Activated naive CD4-positive, alpha-beta T cell treated with Interleukin-2 at 50 U/mL for 16 hours (primary cell): ENCODE results near the gene GREM2.

Experiments
- DNase-seq: peaks from one replicate; pipeline ENCODE4 v3.0.0-alpha.2; 2020

GREM2 gene

GRCh38 chr1:240496941-240497340, 115.0 kb downstream of the GREM2 start:
- no peak for DNase-seq

DNA sequence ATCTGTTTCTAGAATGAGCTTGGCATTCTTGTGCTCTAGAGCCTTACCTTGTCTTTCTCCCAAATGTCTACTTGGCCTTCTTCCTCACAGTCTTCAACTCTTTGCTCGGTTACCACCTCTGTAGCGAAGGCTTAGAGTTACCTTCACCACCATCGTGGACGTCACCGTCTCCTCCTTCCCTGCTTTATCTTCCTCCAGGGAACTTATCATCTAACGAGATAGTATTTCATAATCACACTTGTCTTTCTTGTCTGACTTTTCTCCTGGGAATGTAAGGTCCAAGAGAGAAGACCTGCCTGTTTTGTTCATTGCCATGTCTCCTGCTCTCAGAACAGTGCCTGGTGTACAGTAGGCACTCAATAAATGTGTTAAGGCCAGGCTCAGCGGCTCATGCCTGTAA, 115.6 kb downstream of the GREM2 start:
- DNase-seq, result no peak

DNA sequence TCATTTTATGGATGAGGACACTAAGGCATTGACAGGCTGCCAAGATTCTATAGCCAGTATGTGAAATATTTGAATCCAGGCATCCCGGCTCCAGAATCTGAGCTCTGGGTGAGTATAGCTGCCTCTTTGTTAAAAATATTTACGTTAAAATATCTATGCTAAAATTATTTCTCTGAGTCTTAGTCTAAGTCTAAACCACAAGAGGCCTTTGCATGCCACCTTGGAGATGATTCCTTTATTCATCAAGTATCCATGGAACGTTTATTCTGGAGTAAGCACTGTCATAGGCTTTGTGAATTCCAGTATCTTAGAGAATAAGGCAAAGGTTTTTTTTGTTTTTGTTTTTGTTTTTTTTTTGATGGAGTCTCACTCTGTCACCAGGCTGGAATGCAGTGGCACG, 116.4 kb downstream of the GREM2 start:
- no peak for DNase-seq

DNA sequence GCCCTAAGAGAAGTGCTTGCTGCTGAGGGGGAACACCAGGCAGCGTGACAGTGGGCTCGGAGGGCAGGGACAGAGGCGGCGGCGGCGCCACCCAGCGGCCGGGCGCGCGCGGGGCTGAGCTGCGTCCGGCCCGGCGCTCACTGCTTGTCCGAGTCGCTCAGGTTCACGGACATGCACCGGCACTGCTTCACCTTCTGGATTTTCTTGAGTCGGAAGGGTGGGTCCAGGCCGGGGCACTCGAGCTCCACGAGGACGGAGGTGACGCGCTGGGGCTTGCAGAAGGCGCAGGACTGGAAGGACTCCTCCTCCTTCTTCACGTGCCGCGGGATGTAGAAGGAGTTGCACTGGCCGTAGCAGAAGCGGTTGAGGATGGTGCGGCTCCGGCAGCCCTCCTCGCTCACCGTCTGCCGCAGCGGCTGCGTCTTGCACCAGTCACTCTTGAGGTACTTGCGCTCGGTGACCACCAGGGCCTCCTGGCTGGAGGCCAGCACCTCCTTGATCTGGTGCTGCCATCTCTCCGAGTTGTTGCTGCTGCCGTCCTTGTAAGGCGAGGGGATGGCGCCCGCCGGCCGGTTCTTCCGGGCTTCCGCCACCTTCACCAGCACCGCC, 119.0 kb downstream of the GREM2 start:
- peak; percentile 15 for DNase-seq

GRCh38 chr1:240491796-240492195, 120.2 kb downstream of the GREM2 start:
- no peak for DNase-seq

DNA sequence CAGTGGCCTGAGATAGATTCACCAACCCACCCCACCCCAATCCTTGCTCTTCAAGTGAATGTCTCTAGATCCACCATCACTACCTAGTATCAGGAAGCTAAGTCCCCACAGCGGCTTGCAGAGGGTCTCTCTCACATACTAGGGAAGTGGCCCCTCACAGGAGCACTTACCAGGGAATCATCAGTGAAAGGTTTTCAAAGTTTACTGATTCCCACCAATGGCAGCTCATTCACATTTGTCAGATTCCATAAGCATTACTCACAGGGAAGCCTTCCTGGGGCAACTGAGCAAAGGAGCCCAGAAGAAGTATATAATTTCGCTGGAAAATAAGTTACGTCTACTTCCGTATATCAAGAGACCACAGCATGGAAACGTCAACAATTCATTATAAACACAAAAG, 120.8 kb downstream of the GREM2 start:
- DNase-seq, result no peak

DNA sequence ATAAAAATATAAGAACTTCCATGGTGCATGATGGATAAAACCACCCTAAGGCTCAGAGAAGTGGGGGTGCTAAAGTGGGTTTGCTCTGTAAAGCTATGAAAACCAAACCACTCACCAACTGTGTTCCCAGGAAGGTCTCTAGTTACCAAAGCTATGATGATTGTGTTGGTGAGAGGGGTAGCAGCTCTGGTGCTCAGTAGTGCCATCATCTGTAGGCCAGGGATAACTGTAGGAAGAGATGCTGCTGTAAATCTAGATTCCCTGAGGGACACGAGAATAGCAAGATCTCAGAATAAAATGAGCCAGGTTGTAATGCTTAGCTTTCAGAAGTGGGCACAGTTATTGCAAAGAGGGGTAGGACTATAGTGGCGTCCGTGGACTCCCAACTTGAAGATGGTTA, 124.5 kb downstream of the GREM2 start:
- no peak for DNase-seq

DNA sequence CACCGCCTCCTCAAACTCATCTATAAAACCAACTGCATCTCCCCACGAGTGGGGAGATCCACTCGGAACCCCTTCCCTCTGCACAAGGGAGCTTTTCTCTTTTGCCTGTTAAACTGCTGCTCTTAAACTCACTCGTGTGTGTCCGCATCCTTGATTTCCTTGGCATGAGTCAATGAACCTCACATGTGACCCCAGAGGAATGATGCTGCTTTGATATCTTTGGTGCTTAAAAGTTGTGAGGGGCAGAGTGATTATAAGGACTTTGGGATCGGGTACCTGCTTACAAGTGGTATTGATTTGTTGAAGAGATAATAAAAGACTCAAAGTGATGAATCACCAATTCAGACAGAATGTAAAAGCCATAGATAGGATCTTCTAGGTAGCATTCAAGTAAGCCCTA, 125.3 kb downstream of the GREM2 start:
- DNase-seq, result no peak

DNA sequence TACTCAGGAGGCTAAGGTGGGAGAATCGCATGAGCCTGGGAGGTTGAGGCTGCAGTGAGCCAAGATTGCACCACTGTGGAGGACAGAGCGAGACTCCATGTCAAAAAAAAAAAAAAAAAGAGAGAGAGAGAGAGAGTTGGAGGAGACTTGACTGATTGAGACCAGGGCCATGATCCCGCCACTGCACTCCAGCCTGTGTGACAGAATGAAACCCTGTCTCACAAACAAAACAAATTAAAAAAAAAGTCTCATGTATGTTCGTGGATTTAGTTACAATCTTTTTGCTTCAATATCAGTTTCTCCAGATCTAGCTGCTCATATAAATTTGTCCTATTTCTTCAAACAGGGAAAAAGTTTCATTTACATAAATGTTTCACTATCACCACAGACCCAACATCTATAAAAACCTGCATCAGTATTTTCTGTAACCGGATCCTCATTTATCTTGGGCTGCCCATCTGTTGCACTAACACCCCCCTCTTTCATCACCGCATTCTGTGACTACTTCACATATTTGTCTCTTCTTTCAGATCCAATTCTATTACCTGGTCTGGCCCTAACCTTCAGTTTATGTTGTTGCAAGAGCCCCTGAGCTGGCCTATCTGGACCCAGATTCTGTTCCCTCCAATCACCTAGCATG, 127.0 kb downstream of the GREM2 start:
- DNase-seq, result no peak

- DNase-seq, result no peak
These were observed 133.4 kb downstream of the GREM2 start for GRCh38 chr1:240478536-240478935.

DNA sequence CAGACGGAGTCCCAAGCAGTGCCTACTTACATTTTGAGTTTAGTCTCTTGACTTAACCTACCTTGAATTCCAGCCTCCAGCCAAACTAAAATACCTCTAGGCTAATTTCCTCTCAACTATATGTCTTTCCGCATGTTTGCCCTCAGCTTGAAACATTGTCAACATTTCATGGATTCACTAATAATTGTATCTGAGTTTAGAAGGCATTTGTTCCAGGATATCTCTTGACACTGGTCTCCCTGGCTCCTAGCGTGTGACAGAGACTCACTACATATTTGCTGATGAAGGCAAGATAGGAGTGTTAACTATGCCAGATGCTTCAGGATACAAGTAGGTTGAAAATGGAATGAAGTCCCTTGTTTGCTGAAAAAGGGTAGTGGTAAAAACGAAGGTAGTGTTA, 136.1 kb downstream of the GREM2 start:
- DNase-seq, result no peak

DNA sequence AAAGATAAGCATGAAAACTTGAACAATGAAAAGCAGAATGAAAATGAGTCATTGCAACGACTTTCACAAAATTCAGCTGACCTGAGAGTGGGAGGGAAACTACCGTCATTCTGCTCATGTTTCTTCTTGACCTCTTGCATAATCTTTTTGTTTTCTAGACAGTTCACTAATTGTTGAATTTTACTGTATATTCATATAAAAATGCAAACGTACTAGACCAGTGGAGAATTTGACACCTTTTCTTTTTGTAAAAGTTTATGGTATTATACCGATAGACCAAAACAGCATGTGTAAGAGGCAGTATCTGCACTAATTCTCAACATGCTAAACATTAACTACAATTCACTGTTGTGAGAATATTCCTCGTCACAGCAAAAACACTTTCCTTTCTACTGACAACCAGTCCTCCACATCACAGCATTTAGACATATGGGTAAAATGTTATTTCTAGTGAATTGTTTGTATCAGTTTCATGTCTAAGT, 137.8 kb downstream of the GREM2 start:
- no peak for DNase-seq

DNA sequence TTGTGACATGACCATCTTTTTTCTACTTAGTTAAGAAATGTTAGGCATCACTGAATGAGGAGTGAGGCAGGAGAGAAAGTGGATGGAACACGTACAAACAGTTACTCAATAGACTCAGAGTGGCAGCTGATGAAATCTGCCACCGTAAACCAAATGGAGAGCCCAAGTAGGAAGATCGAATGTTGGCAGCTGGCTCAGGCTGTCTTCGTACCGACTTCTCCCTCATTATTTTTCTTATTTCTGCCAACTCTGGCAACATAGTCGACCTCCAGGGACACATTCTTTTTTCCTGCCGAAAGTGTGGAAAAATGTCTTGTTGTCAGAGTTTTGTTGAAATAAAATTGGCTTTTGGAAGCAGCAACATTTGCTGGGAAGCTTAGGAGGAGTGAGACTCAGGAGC, 143.3 kb downstream of the GREM2 start:
- no peak for DNase-seq

GRCh38 chr1:240467895-240468294, 144.1 kb downstream of the GREM2 start:
- no peak for DNase-seq

DNA sequence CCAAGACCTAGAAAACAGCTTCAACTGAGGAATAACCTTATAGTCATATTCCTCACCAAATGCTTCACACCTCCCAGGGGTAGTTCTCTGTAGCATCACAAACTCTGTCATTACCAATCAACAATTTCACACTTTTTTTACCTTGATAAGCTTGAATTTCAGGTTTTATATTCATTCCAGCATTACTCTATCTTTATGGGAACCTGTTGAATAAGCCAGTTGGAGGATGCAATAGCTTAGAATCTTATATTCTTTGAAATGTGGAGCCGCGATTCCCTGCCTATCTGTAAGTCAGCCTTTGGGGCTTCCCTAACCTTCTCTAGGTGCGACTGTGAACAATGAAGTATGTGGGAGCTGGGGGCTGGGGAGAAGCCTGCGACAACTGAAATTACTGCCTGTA, 145.4 kb downstream of the GREM2 start:
- no peak for DNase-seq

- DNase-seq, result no peak
These were observed 146.4 kb downstream of the GREM2 start for GRCh38 chr1:240465531-240465940.

DNA sequence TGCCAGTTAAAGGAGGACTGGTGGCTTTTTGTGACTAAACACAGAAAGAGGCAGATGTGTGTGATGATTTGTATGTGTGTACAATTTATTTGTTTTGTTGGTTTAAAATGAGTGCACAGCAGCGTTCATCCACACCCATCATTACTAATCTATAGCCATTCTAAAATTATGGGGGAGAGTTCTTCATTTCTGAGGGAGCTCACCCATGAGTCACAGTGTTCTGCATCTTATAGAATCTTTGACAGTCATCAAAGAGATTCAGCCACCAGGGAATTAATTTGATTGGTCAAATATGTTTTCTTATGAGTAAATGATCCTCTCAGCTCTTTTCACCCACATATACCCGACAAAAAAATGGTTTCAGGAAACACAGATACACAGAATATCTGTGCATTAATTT, 147.9 kb downstream of the GREM2 start:
- DNase-seq, result no peak

- DNase-seq, result no peak
These were observed 149.1 kb downstream of the GREM2 start for GRCh38 chr1:240462766-240463395.

DNA sequence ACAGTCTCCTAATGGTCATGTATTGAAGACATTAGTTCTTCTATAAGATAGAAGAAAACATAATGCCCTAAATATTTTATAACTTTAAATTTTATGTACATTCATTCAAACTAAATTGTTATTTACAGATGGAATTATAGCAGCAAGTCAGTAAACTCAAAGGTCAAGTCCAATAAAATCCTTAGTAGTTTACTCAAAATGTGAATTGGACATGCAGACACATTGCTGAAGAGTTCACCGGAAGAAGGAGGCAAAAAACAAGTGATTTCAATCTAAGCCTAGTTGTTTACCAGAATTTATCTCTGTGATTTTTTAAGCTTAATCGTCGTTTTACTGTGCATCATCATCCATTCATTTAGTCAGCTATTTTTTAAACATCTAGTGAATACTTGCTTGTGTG, 149.7 kb downstream of the GREM2 start:
- no peak for DNase-seq

DNA sequence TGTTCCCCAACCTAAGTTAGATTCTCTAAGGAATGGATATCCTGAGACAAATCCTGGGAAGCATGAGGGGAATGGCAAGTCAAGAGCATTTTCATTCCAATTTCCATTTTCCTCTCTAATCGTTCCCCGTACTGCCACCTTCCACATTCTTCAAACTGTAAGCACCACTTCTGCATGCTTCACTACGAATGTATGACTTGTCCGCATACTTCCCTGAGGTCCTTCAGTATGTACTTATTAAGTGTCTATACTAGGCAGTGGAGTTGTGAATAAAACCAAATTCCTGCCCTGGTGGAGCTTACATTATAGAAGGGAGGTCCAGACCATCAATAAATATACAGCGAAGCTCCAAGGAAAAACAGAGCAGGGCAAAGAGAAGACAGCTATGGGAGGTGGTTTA, 154.8 kb downstream of the GREM2 start:
- no peak for DNase-seq

- DNase-seq, result no peak
These were observed 156.6 kb downstream of the GREM2 start for GRCh38 chr1:240455228-240455821.

- no peak for DNase-seq
These were observed 166.6 kb downstream of the GREM2 start for GRCh38 chr1:240445369-240445768.

DNA sequence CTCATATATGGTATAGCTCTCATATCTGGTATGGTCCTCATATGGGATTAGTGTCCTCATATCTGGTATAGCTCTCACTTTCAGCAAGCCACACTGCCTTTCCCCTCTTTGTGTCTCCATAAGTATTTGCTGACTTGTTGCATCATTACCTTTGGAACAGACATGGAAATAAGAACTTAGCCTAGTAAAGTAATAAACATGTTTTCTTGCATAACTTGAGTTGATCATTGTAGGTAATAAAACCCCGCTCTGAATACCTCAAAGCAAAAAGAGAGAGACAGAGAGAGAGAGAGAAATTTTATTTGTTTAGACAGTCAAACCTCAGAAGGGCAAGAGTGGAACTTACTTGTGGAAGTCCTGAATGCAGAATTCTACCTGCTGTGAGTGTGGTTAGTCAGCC, 170.3 kb downstream of the GREM2 start:
- DNase-seq, result no peak
